Stimulated activated CD4-positive, alpha-beta T cell treated with anti-CD3 and anti-CD28 coated beads, TNF-alpha, amount 100 ng/mL, for 4 hours (primary cell): ENCODE measurements around the gene SNRPA1.

ENCODE experiments used
- DNase-seq, 3 experiments: peaks; one replicate each; pipeline ENCODE4 v3.0.0-alpha.2; 2020; ENCODE audit warnings: low read depth in 3 of 3

SNRPA1 gene

GRCh38 chr15:101294731-101295606 is at the start of gene SNRPA1:
SNRPA1 (minus strand) TSS chr15:101295248; CDS start chr15:101295178, 70 bp downstream.
- DNase-seq = peak; percentile 94 to 97 (median 96)

- DNase-seq = no peak
Observed at GRCh38 chr15:101342056-101342455, 47.0 kb upstream of the SNRPA1 start.

DNA sequence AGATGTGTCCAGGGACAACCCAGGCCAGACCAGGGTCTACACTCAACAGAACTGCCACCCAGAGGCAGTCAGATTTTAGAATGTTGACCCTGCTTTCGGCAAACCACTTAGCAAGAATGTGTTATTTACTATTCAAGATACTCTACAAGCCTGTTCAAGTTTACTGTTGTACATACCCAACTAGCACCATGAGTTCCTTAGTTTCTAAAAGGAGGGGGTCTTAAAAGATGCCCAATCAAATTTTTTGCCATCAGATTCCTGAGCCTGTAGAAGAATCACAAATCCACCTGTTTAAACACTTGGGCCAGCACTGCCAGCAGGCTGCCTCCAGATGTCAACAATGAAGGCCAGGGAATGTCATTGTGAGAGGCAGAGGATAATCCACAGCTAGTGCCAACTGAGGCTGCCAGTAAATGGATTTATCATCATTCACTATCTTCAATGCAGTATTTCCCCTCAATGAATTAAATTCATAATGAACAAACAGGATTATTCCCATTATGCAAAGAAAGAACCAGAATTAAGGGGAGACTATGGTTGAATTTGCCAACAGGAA is 43.5 kb upstream of the SNRPA1 start:
- no peak for DNase-seq

DNA sequence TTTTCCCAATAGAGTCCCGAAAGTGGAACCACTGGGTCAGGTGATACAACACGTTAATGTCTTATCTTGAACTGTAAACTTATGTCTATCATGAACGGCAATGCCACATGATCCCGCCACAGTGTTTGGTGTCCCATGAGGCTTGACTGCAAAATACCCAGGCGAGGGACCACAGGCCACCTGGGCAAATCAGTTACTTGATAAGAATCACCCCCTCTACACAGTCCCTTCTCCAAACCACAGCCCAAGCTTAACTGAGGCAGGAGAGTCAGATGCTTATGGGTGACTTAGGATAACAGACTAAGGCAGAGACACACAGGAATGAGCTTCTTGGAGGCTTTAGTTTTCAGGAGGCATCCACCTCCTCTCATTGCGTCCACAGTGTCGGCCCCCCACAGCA is 42.9 kb upstream of the SNRPA1 start:
- DNase-seq = no peak

DNA sequence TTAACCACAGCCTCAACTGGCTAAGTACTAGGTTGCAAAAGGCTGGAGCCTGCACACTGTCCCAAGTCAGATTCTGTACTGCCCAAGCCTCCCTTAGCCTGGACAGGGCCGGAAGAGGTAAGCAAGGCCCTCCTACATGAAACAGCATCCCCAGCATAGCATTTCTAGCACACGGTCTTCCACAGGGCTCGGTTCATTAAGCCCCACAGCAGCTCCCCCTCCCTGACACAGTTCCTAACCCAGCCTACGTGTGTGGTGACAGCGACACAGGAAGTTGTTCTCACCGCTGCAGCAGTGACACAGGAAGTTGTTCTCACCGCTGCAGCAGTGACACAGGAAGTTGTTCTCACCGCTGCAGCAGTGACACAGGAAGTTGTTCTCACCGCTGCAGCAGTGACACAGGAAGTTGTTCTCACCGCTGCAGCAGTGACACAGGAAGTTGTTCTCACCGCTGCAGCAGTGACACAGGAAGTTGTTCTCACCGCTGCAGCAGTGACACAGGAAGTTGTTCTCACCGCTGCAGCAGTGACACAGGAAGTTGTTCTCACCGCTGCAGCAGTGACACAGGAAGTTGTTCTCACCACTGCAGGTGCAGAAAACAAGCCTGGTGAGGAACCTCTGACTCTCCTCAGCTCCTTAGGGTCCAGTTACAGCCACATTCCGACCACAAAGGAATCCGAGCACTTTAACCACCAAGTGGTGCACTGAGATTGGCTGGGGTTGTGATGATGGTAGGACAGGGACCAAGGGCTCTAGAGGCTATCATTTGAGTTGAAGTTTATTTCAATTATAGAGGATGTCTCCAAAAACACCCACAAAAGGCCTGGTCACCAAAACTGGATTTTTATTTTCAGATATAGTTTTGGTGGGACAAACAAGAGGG is 39.1 kb upstream of the SNRPA1 start:
- DNase-seq = peak in 2 of 3 experiments; percentile 17 to 34

- DNase-seq = no peak
Observed at GRCh38 chr15:101332061-101332467, 37.0 kb upstream of the SNRPA1 start.

GRCh38 chr15:101329867-101330380 is 34.9 kb upstream of the SNRPA1 start:
- DNase-seq = no peak

DNA sequence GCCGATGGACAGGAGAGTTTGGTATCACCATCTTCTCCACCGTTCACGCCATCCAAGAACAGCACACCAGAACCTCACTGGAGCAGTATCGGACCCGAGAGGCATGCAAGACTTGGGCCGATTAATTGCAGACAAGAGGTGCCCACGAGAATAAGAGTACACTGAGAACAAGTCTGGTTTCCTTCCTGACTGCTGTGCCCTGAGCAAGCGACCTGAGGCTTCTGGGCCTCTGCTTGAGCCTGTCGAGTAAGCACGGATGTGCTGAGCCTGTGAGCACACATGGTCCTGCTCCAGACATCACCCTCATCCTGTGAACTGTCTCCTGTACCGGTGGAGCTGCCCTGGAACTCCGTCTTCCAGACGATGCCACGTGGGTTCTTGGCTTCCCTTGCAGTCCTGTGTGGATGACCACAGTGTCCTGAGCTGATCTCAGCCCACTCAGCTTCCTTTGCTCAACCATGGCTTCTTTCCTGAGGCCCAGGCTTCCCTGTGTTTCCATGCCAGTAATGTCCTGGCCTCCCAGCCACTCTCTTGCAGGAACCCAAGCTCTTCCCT is 34.3 kb upstream of the SNRPA1 start:
- DNase-seq = no peak

DNA sequence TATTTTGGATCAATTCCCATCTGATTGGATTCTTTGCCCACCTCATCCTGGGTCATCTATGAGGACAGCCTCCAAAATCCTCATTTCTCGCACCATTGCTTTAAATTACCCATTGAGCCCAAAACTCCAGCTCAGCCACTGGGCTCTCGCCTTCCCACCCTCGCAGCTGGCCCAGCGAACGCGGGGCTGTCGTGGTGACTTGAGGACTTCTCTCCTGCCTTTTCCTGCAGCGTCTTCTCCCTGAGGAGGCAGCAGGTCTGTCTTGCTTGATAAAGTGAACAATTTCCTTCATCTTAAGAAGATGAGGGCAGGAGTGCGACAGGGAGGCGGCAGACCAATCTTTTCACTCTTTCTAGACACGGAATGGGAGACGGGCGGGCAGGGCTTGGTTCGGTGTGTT is 33.0 kb upstream of the SNRPA1 start:
- DNase-seq = no peak

GRCh38 chr15:101327147-101327740 is 32.2 kb upstream of the SNRPA1 start:
- DNase-seq = no peak

DNA sequence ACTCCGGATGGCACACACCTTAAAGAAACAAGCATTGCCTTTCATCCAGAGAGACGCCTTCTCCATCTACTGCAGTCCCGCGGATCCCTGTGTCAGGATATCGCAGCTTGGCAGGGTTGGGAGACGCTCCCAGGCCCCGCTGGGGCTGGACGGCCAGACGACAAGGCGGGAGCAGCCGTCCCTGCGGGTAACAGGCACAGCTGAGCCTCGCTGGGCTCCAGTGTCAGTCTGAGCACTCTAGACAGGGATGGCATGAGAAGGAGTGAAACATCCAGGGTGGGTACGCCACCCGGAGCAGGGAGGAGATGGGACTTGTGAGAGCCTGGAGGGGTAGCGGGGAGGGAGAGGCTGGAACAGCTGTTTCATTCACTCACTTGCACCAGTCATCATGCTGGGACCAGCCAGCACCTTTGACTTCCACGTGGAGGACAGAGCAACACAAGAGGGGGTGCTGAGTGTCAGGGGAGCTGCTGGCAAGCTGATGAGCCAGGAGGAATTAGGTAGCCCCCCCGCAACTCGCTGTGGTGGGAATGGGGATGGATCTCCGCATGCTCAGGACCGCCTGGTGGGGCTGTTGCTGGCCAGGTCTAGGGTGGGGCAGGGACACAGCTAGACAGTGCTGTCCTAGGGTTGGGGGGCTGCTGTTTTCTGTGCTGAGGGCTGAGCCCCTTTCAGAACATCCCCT is 31.6 kb upstream of the SNRPA1 start:
- no peak for DNase-seq

DNA sequence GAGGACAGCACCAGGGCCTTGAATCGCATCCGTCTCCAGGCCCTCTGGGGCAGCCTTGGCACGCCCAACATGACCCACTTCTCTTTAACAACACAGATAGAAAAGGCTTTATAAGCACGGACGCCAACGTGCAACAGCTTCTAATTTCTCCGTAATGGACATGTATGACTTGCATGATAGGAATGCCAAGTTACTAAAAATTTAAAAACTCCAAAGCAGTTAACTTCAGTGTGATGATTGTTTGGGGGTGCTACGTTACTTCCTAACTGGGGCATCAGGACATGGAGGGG is 30.9 kb upstream of the SNRPA1 start:
- DNase-seq = no peak

DNA sequence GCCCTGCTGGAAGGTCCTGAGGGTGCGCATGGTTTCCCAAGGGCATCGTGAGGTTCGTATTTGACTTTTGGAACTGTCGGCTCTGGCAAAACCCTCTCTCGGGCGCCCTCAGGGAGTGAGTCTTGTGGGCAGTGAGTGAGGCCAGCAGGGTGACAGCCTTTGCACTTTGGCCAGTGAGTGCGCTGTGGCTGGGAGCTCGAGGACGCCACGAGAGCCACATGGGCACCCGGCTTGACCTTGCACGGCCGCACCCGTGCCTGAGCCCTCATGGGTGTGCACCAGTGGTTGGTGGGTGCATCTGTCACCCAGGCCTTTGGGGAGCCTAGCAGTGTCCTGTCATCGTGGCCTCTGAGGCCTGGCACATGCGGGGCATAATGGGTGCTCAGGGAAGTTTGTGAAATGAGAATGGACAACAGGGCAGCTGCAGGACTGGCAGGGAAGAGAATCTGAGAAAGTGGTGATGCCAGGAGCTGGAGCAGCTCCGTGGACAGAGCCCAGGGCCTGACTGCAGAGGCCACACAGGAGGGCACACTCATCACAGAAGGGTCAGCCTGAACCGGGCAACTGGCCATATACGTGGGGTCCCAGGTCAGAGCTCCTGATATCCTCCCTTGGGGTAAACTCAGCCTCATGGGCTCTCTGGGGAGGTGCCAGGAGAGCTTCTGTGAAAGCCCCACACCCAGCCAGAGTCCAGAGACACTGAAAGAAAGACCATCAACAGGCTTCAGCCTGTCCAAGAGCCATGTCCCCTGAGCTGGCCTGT is 30.4 kb upstream of the SNRPA1 start:
- DNase-seq = no peak

GRCh38 chr15:101324524-101325177 is 29.6 kb upstream of the SNRPA1 start:
- no peak for DNase-seq

DNA sequence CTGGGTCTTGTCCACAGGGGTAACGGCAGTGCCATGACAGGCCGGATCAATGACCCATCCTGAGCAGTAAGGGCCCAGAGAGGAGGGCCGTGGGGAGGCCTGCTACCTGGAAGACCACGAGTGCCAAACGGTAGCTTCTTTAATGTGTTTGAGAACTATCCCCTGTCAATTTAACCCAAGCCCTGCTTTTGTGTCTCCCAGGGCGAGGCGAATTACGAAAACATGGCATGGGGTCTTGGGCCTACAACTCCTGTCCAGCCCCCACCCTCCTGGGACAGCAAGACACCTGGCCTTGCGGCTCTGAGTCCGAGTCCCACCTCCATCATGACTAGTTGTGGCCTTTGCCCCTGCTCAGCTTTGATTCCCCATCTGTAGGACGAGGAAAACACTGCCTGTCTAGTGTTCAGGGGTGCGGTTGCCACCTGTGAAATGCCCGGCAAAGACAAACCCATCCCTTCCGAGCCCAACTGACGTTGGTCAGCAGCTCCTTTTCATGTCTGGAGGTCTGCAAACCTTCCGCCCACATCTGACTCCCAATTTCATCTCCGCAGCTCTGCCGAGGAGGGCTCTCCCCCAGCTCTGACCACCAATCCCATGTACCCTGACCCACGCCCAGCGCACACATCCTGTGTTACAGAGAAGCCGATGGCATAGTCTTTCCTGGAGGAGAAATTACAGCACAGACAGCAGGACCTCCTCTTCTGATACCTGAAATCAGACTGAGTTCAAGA is 28.9 kb upstream of the SNRPA1 start:
- no peak for DNase-seq

- no peak for DNase-seq
Observed at GRCh38 chr15:101322854-101323477, 27.9 kb upstream of the SNRPA1 start.

DNA sequence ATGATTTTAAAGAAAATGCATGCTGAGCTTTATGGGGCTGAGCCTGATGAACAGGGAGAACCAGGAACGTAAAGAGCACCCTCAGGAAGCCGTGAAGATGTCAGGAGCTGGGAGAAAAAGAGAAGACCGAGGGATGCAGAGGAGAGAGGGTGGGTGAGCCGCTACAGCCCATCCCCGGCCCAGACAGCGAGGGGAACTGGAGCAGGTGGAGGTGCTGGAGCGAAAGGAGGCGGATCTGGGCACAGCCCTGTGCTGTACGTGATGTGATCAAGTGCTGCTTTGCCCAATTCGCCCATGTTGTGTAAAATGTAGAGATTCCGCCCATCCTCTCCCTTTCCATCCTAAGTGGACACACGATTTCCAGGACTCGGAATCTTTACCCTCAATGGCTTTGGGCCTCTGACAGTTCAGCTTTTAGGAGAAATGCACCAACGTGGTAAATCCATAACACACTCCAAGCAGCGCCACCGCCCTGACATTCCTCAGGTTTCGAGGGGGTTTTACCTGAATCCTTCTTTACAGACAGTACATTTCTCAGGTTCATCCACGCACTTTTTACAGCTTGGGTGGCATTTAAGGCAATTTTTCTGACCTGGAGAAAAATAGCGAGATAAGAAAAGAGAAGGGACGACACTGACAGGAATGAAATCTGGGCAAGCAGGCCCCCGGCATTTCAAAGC is 27.1 kb upstream of the SNRPA1 start:
- DNase-seq = no peak

- peak in 1 of 3 experiments; percentile 7 for DNase-seq
Observed at GRCh38 chr15:101320501-101321052, 25.5 kb upstream of the SNRPA1 start.
